GM12801 (cell line): ENCODE results near the gene ZMYND11.

ENCODE experiments used
- CTCF ChIP-seq: IDR thresholded peaks from one replicate; pipeline ENCODE4 v1.5.1; 2011; ENCODE audit warnings: control low read depth; ENCODE audit not compliant: insufficient read length; ENCODE audit errors: extremely low read depth

The ZMYND11 gene

GRCh38 chr10:301536-301935 is 166.3 kb downstream of the ZMYND11 start:
- TF ChIP-seq CTCF = no peak
